CD4-positive, CD25-positive, alpha-beta regulatory T cell (primary cell): ENCODE results near the gene TAS2R60. TPM values are rescaled to one million over a fixed set of nuclear protein-coding genes. Genes with fewer than 3 reads are reported as not detected.
"Not testable (repeated sequence)": the region's sequence is repeated elsewhere in the genome, so short reads cannot be mapped to it uniquely, and the experiment has no call there.

ENCODE experiments used
- ATAC-seq, 2 donors: fragments of 150-1000 bp; cut with Tn5 transposase; one replicate each; pipeline ENCODE4 v1.10.0; 2021; ENCODE audit warnings: low read depth in 2 of 2, moderate number of reproducible peaks in 2 of 2, moderate library complexity in 1 of 2
- DNase-seq, 3 donors: peaks; one replicate each; pipeline versions ENCODE4 v3.0.0 to v3.0.0-alpha.2; 2012 to 2022; ENCODE audit warnings: mixed read lengths in 1 of 3
- H3K27ac ChIP-seq: one replicate; pipeline ENCODE4 v1.7.0; 2013; ENCODE audit warnings: mild to moderate bottlenecking, low read length; ENCODE audit not compliant: insufficient read depth, poor library complexity, severe bottlenecking
- H3K27me3 ChIP-seq: one replicate; pipeline ENCODE4 v1.7.0; 2013; ENCODE audit warnings: low read length; ENCODE audit not compliant: control insufficient read depth, insufficient read depth
- H3K36me3 ChIP-seq: one replicate; pipeline ENCODE4 v1.7.0; 2013; ENCODE audit warnings: mild to moderate bottlenecking, low read length, moderate library complexity; ENCODE audit not compliant: control insufficient read depth, insufficient read depth
- H3K4me1 ChIP-seq: 2 replicates; pipeline ENCODE4 v1.7.0; 2013; ENCODE audit warnings: mild to moderate bottlenecking, low read length; ENCODE audit not compliant: insufficient read depth, control insufficient read depth, poor library complexity, severe bottlenecking
- H3K4me3 ChIP-seq: one replicate; pipeline ENCODE4 v1.7.0; 2013; ENCODE audit warnings: low read depth, mild to moderate bottlenecking, low read length, moderate library complexity
- H3K9me3 ChIP-seq, 2 experiments: 1 replicate in 1 of 2; 2 replicates in 1 of 2; pipeline ENCODE4 v1.7.0; 2013; ENCODE audit warnings: low read length in 2 of 2, mild to moderate bottlenecking in 1 of 2, moderate library complexity in 1 of 2; ENCODE audit not compliant: control insufficient read depth in 2 of 2
- H3K27ac Mint-ChIP-seq, 3 donors: one replicate each; pipeline ENCODE4 v1.8.0; 2020 to 2022; ENCODE audit warnings: mild to moderate bottlenecking in 3 of 3, mixed read lengths in 3 of 3, moderate library complexity in 2 of 3
- H3K27me3 Mint-ChIP-seq: one replicate; pipeline ENCODE4 v1.8.0; 2022; ENCODE audit warnings: mild to moderate bottlenecking, mixed read lengths
- H3K36me3 Mint-ChIP-seq: one replicate; pipeline ENCODE4 v1.8.0; 2020; ENCODE audit warnings: mixed read lengths
- H3K4me1 Mint-ChIP-seq, 4 donors: one replicate each; pipeline ENCODE4 v1.8.0; 2020 to 2022; ENCODE audit warnings: mixed read lengths in 4 of 4, mild to moderate bottlenecking in 1 of 4
- H3K4me3 Mint-ChIP-seq, 4 donors: one replicate each; pipeline ENCODE4 v1.8.0; 2020 to 2022; ENCODE audit warnings: mild to moderate bottlenecking in 4 of 4, mixed read lengths in 4 of 4, moderate library complexity in 3 of 4
- H3K9me3 Mint-ChIP-seq, 7 donors: one replicate each; pipeline ENCODE4 v1.8.0; 2020 to 2022; ENCODE audit warnings: mixed read lengths in 7 of 7, mild to moderate bottlenecking in 3 of 7, moderate library complexity in 2 of 7
- polyA plus RNA-seq, 4 donors: library from polyadenylated mRNA; unstranded; fragments of 300-500 nt; fragmentation: Illumina TruSeq; gene quantifications; one replicate each; pipeline ENCODE4 v1.2.3, GENCODE V29; 2021
- total RNA-seq: library from RNA; stranded (reverse); gene quantifications from one replicate; pipeline ENCODE4 v1.2.3, GENCODE V29; 2022

TAS2R60 gene
- total and polyA plus RNA-seq, 5 donors from 2014 or later: 0.19 to 0.42 (median 0.20) TPM; not detected in 2

- Mint-ChIP-seq H3K27me3 (peaks cover 14% of the 10 kb centered on the region), H3K4me1 (peaks cover 6 to 17% (median 15%) of the 10 kb centered on the region in 4 donors), H3K9me3 (no peaks in the 10 kb centered on the region), H3K27ac (peak overlapping the region in 1 of 3 donors; percentile 40), H3K36me3 (no peaks in the 10 kb centered on the region), H3K4me3 (no peak overlapping the region)
- Histone ChIP-seq H3K27ac (no peak overlapping the region), H3K4me3 (no peak overlapping the region), H3K27me3 (no peaks in the 10 kb centered on the region), H3K9me3 (no peaks in the 10 kb centered on the region), H3K4me1 (no peaks in the 10 kb centered on the region), H3K36me3 (no peaks in the 10 kb centered on the region)
- ATAC-seq (no peak), DNase-seq (no peak)
Measured at GRCh38 chr7:143485094-143485493, 41.8 kb downstream of the TAS2R60 start.

GRCh38 chr7:143485500-143485899, 42.2 kb downstream of the TAS2R60 start:
- Histone ChIP-seq H3K9me3 (no peaks in the 10 kb centered on the region), H3K4me1 (no peaks in the 10 kb centered on the region), H3K27me3 (no peaks in the 10 kb centered on the region), H3K36me3 (no peaks in the 10 kb centered on the region), H3K4me3 (no peak overlapping the region), H3K27ac (no peak overlapping the region)
- peaks cover 14% of the 10 kb centered on the region for H3K27me3 Mint-ChIP-seq
- H3K36me3 Mint-ChIP-seq: no peaks in the 10 kb centered on the region
- no peak overlapping the region for H3K4me3 Mint-ChIP-seq
- H3K9me3 Mint-ChIP-seq: no peaks in the 10 kb centered on the region
- DNase-seq (no peak), ATAC-seq (no peak)
- peak overlapping the region in 1 of 3 donors; percentile 40 for H3K27ac Mint-ChIP-seq
- H3K4me1 Mint-ChIP-seq: peaks cover 2 to 17% (median 14%) of the 10 kb centered on the region in 4 donors

- H3K27ac ChIP-seq, H3K36me3 Mint-ChIP-seq, H3K27ac Mint-ChIP-seq, H3K36me3 ChIP-seq, H3K27me3 ChIP-seq, H3K4me3 ChIP-seq, H3K9me3 ChIP-seq, ATAC-seq, H3K4me1 ChIP-seq, DNase-seq, H3K9me3 Mint-ChIP-seq, H3K4me3 Mint-ChIP-seq: not testable (repeated sequence)
- Mint-ChIP-seq H3K4me1 (peaks cover 0 to 16% (median 10%) of the 10 kb centered on the region in 4 donors), H3K27me3 (peaks cover 11% of the 10 kb centered on the region)
Measured at GRCh38 chr7:143486266-143486665, 43.0 kb downstream of the TAS2R60 start.

GRCh38 chr7:143487061-143487460, 43.8 kb downstream of the TAS2R60 start:
- H3K27me3 Mint-ChIP-seq: peaks cover 7% of the 10 kb centered on the region
- no peak overlapping the region for H3K4me3 Mint-ChIP-seq
- H3K9me3 Mint-ChIP-seq: no peaks in the 10 kb centered on the region
- ATAC-seq: no peak
- no peaks in the 10 kb centered on the region for H3K36me3 Mint-ChIP-seq
- no peaks in the 10 kb centered on the region for H3K27me3 ChIP-seq
- no peak overlapping the region for H3K4me3 ChIP-seq
- H3K9me3 ChIP-seq: no peaks in the 10 kb centered on the region
- H3K4me1 ChIP-seq: no peaks in the 10 kb centered on the region
- H3K27ac Mint-ChIP-seq: no peak overlapping the region
- H3K36me3 ChIP-seq: no peaks in the 10 kb centered on the region
- H3K27ac ChIP-seq: no peak overlapping the region
- H3K4me1 Mint-ChIP-seq: peaks cover 3 to 17% (median 7%) of the 10 kb centered on the region in 4 donors
- no peak for DNase-seq

GRCh38 chr7:143487566-143487965, 44.3 kb downstream of the TAS2R60 start:
- no peaks in the 10 kb centered on the region for H3K9me3 Mint-ChIP-seq
- no peaks in the 10 kb centered on the region for H3K27me3 ChIP-seq

GRCh38 chr7:143490717-143491306, 47.6 kb downstream of the TAS2R60 start:
- H3K4me3 ChIP-seq: no peak overlapping the region
- no peak overlapping the region for H3K27ac ChIP-seq
- no peaks in the 10 kb centered on the region for H3K27me3 ChIP-seq
- Mint-ChIP-seq H3K27me3 (no peaks in the 10 kb centered on the region), H3K4me3 (no peak overlapping the region), H3K27ac (no peak overlapping the region), H3K4me1 (peaks cover 3 to 31% (median 17%) of the 10 kb centered on the region in 4 donors), H3K9me3 (no peaks in the 10 kb centered on the region), H3K36me3 (no peaks in the 10 kb centered on the region)
- no peak for ATAC-seq
- peak in 1 of 3 donors; percentile 26 for DNase-seq
- H3K9me3 ChIP-seq: no peaks in the 10 kb centered on the region
- no peaks in the 10 kb centered on the region for H3K4me1 ChIP-seq
- H3K36me3 ChIP-seq: no peaks in the 10 kb centered on the region

More at GRCh38 chr7:143487566-143487965, 44.3 kb downstream of the TAS2R60 start:
- Mint-ChIP-seq H3K4me1 (peaks cover 3 to 22% (median 10%) of the 10 kb centered on the region in 4 donors), H3K27ac (no peak overlapping the region), H3K4me3 (no peak overlapping the region), H3K36me3 (no peaks in the 10 kb centered on the region), H3K27me3 (peaks cover 7% of the 10 kb centered on the region)
- no peak for ATAC-seq
- Histone ChIP-seq H3K27ac (no peak overlapping the region), H3K4me1 (no peaks in the 10 kb centered on the region), H3K36me3 (no peaks in the 10 kb centered on the region), H3K4me3 (no peak overlapping the region), H3K9me3 (no peaks in the 10 kb centered on the region)
- peak in 1 of 3 donors; percentile 2 for DNase-seq

- no peak overlapping the region for H3K4me3 Mint-ChIP-seq
- no peaks in the 10 kb centered on the region for H3K9me3 Mint-ChIP-seq
- no peak overlapping the region for H3K27ac ChIP-seq
- no peaks in the 10 kb centered on the region for H3K36me3 Mint-ChIP-seq
- H3K9me3 ChIP-seq: no peaks in the 10 kb centered on the region
- ATAC-seq (no peak), DNase-seq (no peak)
- H3K4me3 ChIP-seq: no peak overlapping the region
- no peaks in the 10 kb centered on the region for H3K4me1 ChIP-seq
- no peaks in the 10 kb centered on the region for H3K27me3 ChIP-seq
- peaks cover 0 to 22% (median 14%) of the 10 kb centered on the region in 4 donors for H3K4me1 Mint-ChIP-seq
- no peaks in the 10 kb centered on the region for H3K36me3 ChIP-seq
- no peaks in the 10 kb centered on the region for H3K27me3 Mint-ChIP-seq
- H3K27ac Mint-ChIP-seq: peak overlapping the region in 1 of 3 donors; percentile 65
Measured at GRCh38 chr7:143492043-143492471, 48.8 kb downstream of the TAS2R60 start.
